HG03280 (cell line): ENCODE data around the gene GNG12.

Experiments
- ATAC-seq: cut with Tn5 transposase; IDR thresholded peaks from one replicate; pipeline ENCODE4 v1.9.1; 2021; ENCODE audit warnings: mild to moderate bottlenecking, moderate library complexity; ENCODE audit not compliant: unreplicated experiment

The GNG12 gene

DNA sequence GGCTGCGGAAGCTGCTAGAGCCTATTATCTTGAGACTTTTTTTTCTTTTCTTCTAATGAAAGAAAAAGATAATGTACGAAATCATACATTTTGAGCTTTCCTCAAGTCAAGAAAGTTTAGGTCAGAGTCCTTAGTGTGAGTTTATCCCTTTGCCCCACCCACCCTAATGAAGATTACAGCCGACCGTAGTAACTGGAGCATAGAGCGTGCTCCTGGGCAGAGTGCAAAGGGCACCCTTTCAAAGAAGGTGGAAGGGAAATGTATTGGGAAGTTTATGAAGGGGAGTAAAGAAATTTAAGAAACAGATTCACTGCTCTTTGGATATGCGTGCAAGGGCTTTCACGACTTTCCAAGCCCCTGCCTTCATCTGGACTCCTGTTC lies 17.2 kb downstream of the GNG12 start:
- ATAC-seq: no peak

DNA sequence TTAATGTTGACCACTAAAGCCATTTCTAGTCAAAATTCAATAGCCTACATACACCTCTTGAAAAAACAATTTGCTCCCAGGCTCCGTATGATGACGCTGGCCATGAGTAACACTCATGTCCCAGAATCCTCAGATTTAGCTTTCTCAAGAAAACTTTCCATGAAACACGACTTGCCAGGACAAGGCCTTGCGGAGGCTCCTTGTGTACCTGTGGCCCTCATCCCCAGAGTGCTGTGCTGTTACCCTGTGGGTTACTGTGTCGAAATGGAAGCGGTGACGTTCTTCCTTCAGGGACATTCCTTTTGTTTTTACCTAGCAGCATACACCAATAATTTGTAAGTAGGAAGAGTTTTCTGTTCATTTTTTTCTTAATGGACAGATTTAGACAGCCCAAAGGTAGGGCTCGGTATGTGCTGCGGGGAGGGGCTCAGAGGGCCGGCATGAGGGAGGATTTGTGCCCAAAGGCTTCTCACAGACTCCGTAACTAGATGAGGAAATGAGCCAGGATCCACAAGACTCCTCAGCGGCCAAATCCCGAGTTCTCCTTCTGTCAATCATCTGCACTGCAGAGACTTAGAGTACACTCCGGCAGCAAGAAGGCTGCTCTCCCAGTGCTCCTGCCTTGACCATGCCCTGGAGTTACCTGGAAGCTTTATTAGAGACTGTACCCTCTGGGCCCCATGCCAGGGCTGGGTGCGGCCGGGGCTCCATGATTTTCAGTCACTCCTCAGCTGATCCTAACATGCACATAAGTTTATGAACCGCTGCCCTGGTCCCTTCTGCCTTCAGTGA lies 17.8 kb downstream of the GNG12 start:
- no peak for ATAC-seq

DNA sequence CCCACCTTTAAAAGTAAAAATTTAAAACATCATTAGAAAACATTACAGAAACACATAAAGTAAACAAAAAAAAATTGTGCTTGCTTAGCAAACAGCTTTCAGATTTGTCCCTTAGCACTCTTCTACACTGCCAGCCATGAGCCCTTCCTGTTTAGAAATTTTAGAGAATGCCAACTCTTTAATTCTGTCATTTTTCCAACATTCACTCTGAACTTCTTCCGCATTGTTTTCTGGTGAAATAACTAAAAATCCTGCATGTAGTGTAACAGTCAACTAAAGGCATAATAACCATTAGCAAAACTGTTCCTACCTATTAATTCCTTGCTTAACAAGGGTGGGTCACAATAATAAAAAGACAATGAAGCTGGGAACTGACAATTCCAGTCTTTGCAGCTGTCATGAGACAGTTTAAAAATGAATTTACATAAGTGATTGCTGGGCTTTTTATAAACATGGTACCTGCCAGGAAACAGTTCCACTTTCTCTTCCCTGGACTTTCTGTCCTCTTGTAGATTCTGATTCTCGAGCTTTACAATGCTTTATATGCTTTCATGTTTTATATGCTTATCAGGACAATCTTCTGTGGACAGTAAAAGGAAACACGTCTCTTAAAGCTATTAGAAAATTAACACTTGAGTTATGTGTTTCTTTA lies 19.0 kb downstream of the GNG12 start:
- no peak for ATAC-seq

DNA sequence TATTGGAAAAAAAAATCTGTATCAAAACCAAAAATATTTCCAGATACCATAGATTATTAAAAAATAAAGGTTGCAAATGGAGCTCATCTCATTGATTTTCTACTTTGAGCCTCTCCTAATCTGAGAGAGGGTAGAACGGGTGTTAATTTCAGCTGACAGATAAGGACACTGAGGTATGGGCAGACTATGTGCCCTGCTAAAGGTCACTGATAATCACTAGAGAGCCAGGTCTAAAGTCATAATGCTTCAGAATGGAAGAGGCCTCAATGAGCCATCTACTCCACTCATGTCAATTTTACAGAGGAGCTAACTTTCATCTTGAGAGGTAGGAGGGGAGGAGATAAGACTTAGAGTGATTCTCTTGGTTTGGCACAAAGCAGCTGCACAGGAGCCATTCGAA lies 21.0 kb downstream of the GNG12 start:
- no peak for ATAC-seq

- ATAC-seq: no peak
These were observed 21.5 kb downstream of the GNG12 start for GRCh38 chr1:67811781-67812180.

DNA sequence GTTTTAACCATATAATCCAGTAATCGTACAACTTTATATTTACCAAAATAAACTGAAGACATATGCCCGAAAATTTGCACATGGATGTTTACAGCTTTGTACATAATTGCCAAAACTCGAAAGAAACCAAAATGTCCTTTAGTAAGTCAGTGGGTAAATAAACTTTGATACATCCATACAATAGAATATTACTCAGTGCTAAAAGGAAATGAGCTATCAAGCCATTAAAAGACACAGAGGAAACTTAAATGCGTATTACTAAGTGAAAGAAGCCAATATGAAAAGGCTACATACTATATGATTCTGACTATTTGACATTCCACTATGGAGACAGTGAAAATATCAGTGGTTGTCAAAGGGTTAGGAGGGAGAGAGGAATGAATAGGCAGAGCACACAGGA lies 23.4 kb downstream of the GNG12 start:
- no peak for ATAC-seq

DNA sequence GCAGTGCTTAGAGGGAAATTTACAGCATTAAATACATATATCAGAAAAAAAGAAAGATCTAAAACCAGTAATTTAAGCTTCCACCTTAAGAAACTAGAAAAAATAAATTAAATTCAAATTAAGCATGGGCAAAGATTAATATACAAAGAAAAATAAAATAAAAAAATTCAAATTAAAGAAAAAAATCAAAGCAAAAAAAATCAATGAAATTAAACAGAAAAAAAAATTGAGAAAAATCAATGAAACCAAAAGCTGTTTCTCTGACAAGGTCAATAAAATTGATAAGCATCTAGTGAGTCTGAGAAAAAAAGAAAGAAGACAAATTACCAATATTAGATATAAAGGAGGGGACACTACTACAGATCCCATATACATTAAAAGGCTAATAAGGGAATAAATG lies 26.0 kb downstream of the GNG12 start:
- no peak for ATAC-seq

DNA sequence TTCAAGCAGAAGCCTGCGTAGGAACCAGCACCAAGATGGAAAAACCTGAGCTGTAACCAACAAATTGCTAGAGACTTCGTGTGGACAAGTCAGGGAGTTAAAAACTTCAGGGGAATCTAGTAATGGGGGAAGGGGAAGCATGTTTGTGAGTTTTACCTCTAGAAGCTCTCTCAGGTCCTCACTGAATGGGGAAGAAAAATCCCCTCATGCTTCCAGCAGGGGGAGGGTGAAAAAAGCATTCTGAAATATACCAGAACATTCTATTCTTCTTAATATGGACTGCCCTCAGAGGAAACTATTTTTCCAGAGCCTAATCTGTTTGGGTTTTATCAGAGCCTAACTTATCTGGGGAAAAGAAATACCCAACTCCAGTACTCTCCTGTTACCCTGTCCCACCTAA lies 28.6 kb downstream of the GNG12 start:
- no peak for ATAC-seq

GRCh38 chr1:67803380-67804279 lies 29.6 kb downstream of the GNG12 start:
- ATAC-seq: no peak

DNA sequence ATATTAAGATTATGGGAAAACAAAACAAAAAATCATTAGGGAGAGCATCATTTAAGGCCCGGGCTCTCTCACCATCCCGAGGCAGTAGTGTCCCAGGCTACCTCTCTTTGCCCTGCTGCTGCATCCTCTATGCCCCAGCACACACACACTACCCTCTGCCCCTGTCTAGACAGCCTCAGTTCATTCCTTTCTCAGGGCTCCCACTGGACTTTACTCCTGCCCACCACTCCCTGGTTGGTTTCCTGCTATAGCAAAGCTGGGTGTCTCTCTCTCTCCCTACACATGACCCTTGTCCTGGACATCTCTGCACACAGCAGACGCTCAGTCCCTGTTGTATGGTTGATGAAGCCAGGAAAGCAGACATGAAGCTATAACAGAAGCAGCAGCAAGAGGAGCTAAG lies 30.7 kb downstream of the GNG12 start:
- no peak for ATAC-seq

DNA sequence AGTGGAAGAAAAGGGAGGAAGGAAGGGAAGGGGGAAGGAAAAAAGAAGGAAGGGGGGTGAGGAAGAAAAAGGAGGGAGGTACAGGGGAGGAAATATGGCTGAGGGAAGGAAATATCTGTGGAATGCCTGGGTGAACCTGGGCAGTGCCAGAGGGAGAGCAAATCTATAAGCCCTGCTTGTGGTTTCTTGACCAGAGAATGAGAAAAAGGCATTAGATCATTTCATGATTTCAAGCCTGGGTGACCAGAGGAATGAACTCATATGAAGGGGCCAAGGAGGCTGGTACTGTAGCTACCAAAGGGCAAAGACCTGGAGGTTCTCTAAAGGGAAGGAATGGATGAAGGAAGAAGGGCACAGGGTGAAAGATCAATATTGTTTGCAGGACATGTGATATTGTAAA lies 31.4 kb downstream of the GNG12 start:
- ATAC-seq: no peak

DNA sequence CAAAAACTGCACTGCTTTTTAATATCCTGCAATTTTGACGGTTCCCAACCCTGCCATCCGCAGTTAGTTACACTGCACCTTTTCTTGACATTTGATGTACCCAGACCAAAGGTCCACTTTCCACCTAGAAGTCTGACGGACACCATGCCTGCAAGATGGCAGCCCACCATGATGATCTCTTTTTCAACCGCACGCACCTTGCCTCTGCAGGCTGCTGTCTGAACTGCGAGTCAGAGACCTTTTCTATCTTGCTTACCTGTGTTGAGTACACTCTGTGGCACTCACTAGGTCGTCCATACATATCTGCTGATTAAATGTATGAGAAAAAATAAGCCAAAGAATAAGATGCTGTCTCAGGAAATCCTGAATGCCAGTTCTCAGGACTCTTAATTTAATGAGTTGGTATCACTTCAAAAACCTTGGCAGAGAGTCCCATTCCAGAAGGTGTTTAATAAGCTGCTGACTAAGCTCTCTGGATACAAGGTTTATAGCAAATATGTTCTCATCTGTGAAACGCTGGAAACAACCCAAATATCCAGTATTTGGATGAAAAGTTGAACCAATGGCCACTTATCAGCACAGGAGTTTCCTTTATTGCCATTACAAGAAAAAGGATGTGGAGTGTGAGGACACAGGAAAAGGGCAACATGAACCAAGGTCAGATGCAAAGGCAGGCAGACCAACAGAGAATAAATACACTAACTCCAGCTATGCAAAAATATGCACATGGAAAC lies 37.9 kb downstream of the GNG12 start:
- ATAC-seq: no peak

GRCh38 chr1:67793562-67793961 lies 39.7 kb downstream of the GNG12 start:
- ATAC-seq: no peak

DNA sequence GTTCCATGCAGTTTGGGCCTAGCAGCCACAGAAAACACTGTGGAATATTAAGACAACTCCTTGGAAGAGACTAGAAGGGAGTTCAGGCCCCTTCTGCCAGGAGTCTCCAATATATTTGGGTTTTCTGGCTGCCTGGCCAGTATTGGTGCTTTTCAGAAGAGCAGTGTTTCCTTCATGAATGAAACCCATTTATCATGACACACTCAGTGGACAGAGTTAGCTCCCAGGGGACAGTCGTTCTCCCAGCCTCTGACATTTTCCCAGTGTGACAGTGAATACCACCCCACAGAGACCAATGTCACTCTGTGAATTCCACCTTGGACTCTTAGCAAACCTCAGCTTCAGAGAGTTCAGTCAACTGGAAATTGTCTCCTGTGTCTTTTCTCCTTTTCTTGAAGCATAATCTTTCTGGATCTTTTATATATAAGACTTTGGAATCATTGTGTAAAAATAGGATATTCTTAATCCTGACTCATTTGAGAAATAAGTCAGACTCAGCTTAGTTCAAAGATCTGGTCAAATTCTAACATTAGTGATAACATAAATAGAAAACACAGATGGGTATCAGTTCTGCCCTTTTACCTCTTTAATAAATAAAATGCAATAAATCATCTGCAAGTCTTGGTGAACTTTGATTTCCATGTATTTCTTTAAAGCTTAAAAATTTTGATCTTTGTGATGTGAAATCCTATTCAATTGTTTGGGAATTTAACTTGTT lies 40.4 kb downstream of the GNG12 start:
- no peak for ATAC-seq

- no peak for ATAC-seq
These were observed 41.2 kb downstream of the GNG12 start for GRCh38 chr1:67792103-67792502.

DNA sequence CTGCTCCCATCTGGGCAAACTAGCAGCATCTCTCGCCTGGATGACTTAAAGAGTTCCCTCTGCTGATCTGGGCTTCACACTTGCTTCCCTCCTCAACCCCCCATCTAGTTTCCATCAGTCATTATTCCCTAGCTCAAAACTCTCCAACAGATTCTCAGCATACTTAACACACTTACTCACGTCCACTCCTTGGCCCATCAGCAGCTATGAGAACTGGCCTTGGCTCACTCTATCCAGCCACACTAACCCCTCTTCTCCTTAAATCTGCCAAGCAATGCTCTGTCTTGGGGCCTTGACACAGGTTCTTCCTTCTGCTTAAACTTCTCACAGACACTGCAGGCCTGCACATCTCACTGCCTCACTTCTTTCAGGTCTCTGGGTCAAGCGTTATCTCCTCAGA lies 41.6 kb downstream of the GNG12 start:
- no peak for ATAC-seq

GRCh38 chr1:67791261-67791660 lies 42.0 kb downstream of the GNG12 start:
- ATAC-seq: no peak

DNA sequence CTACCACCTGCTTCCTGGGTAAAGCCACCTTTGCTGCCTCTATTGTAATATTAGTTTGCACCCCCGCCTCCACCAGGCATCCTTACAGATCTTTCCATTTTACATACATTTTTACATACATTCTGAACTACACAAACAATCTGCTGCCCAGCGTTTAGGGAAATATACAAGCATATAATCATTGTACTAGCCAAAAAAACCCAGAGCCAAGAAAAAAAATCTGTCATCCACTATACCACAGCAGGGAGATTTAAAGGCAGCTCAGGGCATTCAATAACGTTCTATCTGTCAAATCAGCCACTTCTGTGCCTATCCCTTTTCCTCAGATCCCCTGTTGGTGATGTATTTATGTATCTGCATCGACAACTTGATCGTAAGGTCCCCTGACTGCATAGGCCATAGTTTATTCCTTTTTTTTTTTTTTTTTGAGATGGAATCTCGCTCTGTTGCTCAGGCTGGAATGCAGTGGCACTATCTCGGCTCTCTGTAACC lies 43.0 kb downstream of the GNG12 start:
- ATAC-seq: no peak

DNA sequence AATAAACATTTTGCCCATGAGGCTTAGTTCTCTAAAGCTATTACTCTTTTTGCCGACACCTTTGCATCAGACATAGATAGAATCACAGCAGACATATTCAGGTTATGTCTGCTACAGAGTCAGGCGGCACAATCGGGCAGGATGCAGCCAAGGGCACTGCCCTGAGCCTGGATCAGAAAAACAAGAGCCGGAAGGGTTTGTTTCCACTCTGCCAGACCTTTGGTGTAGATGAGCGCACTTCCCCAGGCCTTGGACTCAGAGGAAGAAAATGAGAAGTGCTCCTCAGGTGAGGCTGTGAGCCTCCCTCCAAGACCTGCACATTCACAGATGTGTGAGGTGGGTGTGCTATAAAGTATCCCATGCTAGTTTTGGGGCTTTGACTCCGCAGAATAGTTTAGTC lies 43.7 kb downstream of the GNG12 start:
- ATAC-seq: no peak

- ATAC-seq: no peak
These were observed 44.4 kb downstream of the GNG12 start for GRCh38 chr1:67788904-67789303.
